ENCODE results near the gene DLGAP5. TPM values are rescaled to one million over a fixed set of nuclear protein-coding genes. Genes with fewer than 3 reads are reported as not detected.

The DLGAP5 gene, protein sequence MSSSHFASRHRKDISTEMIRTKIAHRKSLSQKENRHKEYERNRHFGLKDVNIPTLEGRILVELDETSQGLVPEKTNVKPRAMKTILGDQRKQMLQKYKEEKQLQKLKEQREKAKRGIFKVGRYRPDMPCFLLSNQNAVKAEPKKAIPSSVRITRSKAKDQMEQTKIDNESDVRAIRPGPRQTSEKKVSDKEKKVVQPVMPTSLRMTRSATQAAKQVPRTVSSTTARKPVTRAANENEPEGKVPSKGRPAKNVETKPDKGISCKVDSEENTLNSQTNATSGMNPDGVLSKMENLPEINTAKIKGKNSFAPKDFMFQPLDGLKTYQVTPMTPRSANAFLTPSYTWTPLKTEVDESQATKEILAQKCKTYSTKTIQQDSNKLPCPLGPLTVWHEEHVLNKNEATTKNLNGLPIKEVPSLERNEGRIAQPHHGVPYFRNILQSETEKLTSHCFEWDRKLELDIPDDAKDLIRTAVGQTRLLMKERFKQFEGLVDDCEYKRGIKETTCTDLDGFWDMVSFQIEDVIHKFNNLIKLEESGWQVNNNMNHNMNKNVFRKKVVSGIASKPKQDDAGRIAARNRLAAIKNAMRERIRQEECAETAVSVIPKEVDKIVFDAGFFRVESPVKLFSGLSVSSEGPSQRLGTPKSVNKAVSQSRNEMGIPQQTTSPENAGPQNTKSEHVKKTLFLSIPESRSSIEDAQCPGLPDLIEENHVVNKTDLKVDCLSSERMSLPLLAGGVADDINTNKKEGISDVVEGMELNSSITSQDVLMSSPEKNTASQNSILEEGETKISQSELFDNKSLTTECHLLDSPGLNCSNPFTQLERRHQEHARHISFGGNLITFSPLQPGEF
- total RNA-seq = 10 to 100 TPM; 75.4 to 84.0 TPM

- Mint-ChIP-seq H3K27me3 (no peaks in the 10 kb centered on the region), H3K9me3 (no peaks in the 10 kb centered on the region), H3K27ac (peak within 1 kb of the TSS; percentile 85), H3K4me3 (peak within 1 kb of the TSS; percentile 97), H3K4me1 (ENCODE audit: low read depth) (peaks cover 20% of the 10 kb centered on the region), H3K36me3 (ENCODE audit: low read depth) (peaks cover 10% of the 10 kb centered on the region)
- ChIA-PET POLR2A (interaction anchor here (0.6 to 1.6 kb wide), 6 partner anchors 9 to 421 kb away, joined by 3 to 8 read pairs (median 3); partner anchors contain the start of gene MAPK1IP1L), CTCF (interaction anchor here (0.8 to 1.5 kb wide), 5 partner anchors 13 to 255 kb away, joined by 3 to 5 read pairs (median 4); partner anchors contain the start of gene FBXO34)
- peak; percentile 99 for ATAC-seq
- intact Hi-C loops (cut with micrococcal nuclease) = no loop called here
- TF ChIP-seq CTCF (IDR thresholded peaks at IDR 0.05) = no peak
- peak; percentile 96 for DNase-seq
These were observed at the start of gene DLGAP5 for GRCh38 chr14:55191203-55192053. Gene DLGAP5, minus strand, starts transcription at chr14:55191585. Its CDS starts 2,406 bp downstream, at chr14:55189179.

DNA sequence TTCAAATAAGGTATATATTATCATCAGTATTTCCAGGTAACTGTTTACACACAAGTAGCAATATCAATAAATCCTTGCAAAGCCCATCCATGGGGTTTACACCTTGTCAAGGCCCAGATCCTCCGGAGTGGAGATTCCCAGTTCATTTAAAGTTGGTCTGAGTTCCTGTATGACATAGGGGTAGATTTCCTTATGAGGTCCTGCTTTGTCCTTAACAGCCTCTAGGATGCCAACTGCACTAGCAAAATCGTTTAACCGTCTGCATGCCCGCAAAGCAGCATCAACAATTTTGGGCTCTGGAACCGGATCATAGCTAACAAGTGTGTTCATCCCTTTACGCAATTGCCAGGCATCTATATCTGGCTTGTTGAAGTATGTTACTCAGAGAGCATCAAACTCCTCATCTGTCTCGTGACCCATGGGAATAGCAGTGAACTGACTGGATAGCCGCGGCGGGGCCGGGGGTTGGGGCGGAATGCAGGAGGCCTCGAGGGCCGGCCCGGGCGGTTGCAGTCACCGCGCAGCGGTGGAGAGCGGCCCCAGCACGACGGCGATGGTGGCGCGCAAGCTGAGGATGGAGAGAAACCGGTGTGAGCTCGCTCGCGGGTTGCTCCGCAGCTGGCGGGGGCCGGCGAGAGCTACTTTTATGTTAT is 49.3 kb upstream of the DLGAP5 start:
- Mint-ChIP-seq H3K36me3 (ENCODE audit: low read depth) (no peaks in the 10 kb centered on the region), H3K9me3 (no peaks in the 10 kb centered on the region), H3K4me1 (ENCODE audit: low read depth) (no peaks in the 10 kb centered on the region), H3K27ac (no peak overlapping the region), H3K27me3 (peaks cover 7% of the 10 kb centered on the region), H3K4me3 (no peak overlapping the region)
- ATAC-seq (no peak), DNase-seq (no peak)
- no peak for TF ChIP-seq CTCF (IDR thresholded peaks at IDR 0.05)
- POLR2A ChIA-PET = no interaction called here
- intact Hi-C loops (cut with micrococcal nuclease) = no loop called here
- CTCF ChIA-PET = no interaction called here

GRCh38 chr14:55239320-55239719 is 47.9 kb upstream of the DLGAP5 start:
- TF ChIP-seq CTCF (IDR thresholded peaks at IDR 0.05) = no peak
- ChIA-PET CTCF (no interaction called here), POLR2A (no interaction called here)
- H3K4me3 Mint-ChIP-seq = no peak overlapping the region
- no peak for ATAC-seq
- H3K27ac Mint-ChIP-seq = no peak overlapping the region
- no peaks in the 10 kb centered on the region for H3K9me3 Mint-ChIP-seq
- DNase-seq = no peak
- intact Hi-C loops (cut with micrococcal nuclease) = no loop called here
- no peaks in the 10 kb centered on the region for H3K4me1 Mint-ChIP-seq (ENCODE audit: low read depth)
- H3K36me3 Mint-ChIP-seq (ENCODE audit: low read depth) = no peaks in the 10 kb centered on the region
- H3K27me3 Mint-ChIP-seq = peaks cover 13% of the 10 kb centered on the region

GRCh38 chr14:55238019-55238680 is 46.8 kb upstream of the DLGAP5 start:
- Mint-ChIP-seq H3K4me3 (no peak overlapping the region), H3K9me3 (no peaks in the 10 kb centered on the region), H3K27ac (no peak overlapping the region), H3K36me3 (ENCODE audit: low read depth) (no peaks in the 10 kb centered on the region), H3K27me3 (peaks cover 13% of the 10 kb centered on the region), H3K4me1 (ENCODE audit: low read depth) (no peaks in the 10 kb centered on the region)
- CTCF ChIA-PET = no interaction called here
- no peak for TF ChIP-seq CTCF (IDR thresholded peaks at IDR 0.05)
- no peak for DNase-seq
- no peak for ATAC-seq
- intact Hi-C loops (cut with micrococcal nuclease) = no loop called here
- POLR2A ChIA-PET = no interaction called here

Data from activated CD8-positive, alpha-beta T cell treated with anti-CD3 and anti-CD28 coated beads for 36 hours (primary cell).